GM12891 (cell line): ENCODE measurements around the gene ST3GAL6.

ENCODE experiments used
- POLR2A ChIP-seq: IDR thresholded peaks from 2 replicates; pipeline ENCODE4 v1.6.1; 2011; ENCODE audit warnings: low read depth, low read length, control low read depth
- POLR2AphosphoS5 ChIP-seq: IDR thresholded peaks from 2 replicates; pipeline ENCODE4 v1.6.1; 2011; ENCODE audit warnings: low read depth, low read length, control low read depth

GRCh38 chr3:98754483-98754882, 8.7 kb upstream of the ST3GAL6 start:
- no peak for TF ChIP-seq POLR2AphosphoS5
- TF ChIP-seq POLR2A: no peak
